HEK293 (cell line): Measurements from ENCODE around the gene FBXO36.
A peak's percentile ranks its signal among the peaks of the same experiment; 100 is the strongest.

Source experiments
- CTCF ChIA-PET: fragments of 350-600 bp; formaldehyde crosslinking; extraction: SDS; loops from one replicate; lab custom pipeline; 2021; ENCODE audit warnings: antibody characterized with exemption; lab: Yijun Ruan, JAX
- POLR2A ChIA-PET: fragments of 300-600 bp; formaldehyde crosslinking; extraction: SDS; loops from one replicate; lab custom pipeline; 2020; ENCODE audit warnings: antibody characterized with exemption, inconsistent platforms; lab: Yijun Ruan, JAX
- H3K27ac ChIP-seq: fragments of 200-500 bp; sonication (Bioruptor generic); 2 replicates; pipeline ENCODE4 v1.5.1; 2014; ENCODE audit warnings: low read depth, low read length, control low read depth, inconsistent platforms; ENCODE audit errors: extremely low read depth
- H3K36me3 ChIP-seq, 2 experiments: fragments of 200-500 bp in 1 of 2; sonication (Bioruptor generic) in 1 of 2; 1 replicate in 1 of 2; 2 replicates in 1 of 2; pipeline ENCODE4 v1.5.1; 2014 to 2017; ENCODE audit warnings: inconsistent platforms in 2 of 2, low read length in 2 of 2; ENCODE audit not compliant: control insufficient read depth in 2 of 2, insufficient read depth in 1 of 2
- H3K4me1 ChIP-seq: fragments of 200-500 bp; sonication (Bioruptor generic); 2 replicates; pipeline ENCODE4 v1.5.1; 2014; ENCODE audit warnings: mild to moderate bottlenecking, low read length, inconsistent platforms; ENCODE audit not compliant: control insufficient read depth, insufficient read depth
- H3K4me3 ChIP-seq: 2 replicates; pipeline ENCODE4 v1.5.1; 2011; ENCODE audit warnings: low read depth, mild to moderate bottlenecking, control low read depth, low read length, moderate library complexity
- H3K9me3 ChIP-seq: fragments of 200-500 bp; sonication (Bioruptor generic); 2 replicates; pipeline ENCODE4 v1.5.1; 2014; ENCODE audit warnings: low read depth, low read length, inconsistent platforms; ENCODE audit not compliant: control insufficient read depth, insufficient read depth
- BCL11B ChIP-seq: fragments of 450-650 bp; formaldehyde crosslinking; IDR thresholded peaks from 2 replicates; pipeline ENCODE4 v1.5.1; 2016; ENCODE audit warnings: low read depth, missing biosample characterization, missing genetic modification characterization
- EGR2 ChIP-seq: fragments of 450-650 bp; formaldehyde crosslinking; IDR thresholded peaks from 2 replicates; pipeline ENCODE4 v1.5.1; 2016; ENCODE audit warnings: low read depth, missing biosample characterization, missing genetic modification characterization
- ZBTB20 ChIP-seq: fragments of 450-650 bp; formaldehyde crosslinking; IDR thresholded peaks from 2 replicates; pipeline ENCODE4 v1.5.1; 2016; ENCODE audit warnings: missing biosample characterization, missing genetic modification characterization
- ZBTB21 ChIP-seq: fragments of 450-650 bp; formaldehyde crosslinking; IDR thresholded peaks from 2 replicates; pipeline ENCODE4 v1.5.1; 2017; ENCODE audit warnings: missing biosample characterization, missing genetic modification characterization
- ZEB2 ChIP-seq: fragments of 450-650 bp; formaldehyde crosslinking; IDR thresholded peaks from 2 replicates; pipeline ENCODE4 v1.5.1; 2016; ENCODE audit warnings: missing biosample characterization, missing genetic modification characterization
- ZFHX2 ChIP-seq: fragments of 450-650 bp; formaldehyde crosslinking; conservative IDR thresholded peaks from 2 replicates; pipeline ENCODE4 v1.5.1; 2016; ENCODE audit warnings: missing biosample characterization, missing genetic modification characterization
- ZNF146 ChIP-seq: fragments of 450-650 bp; formaldehyde crosslinking; IDR thresholded peaks from 2 replicates; pipeline ENCODE4 v1.5.1; 2016; ENCODE audit warnings: missing biosample characterization, missing genetic modification characterization
- ZNF174 ChIP-seq: fragments of 450-650 bp; formaldehyde crosslinking; IDR thresholded peaks from 2 replicates; pipeline ENCODE4 v1.5.0; 2017; ENCODE audit warnings: missing biosample characterization, mild to moderate bottlenecking, missing genetic modification characterization
- ZNF311 ChIP-seq: fragments of 450-650 bp; formaldehyde crosslinking; IDR thresholded peaks from 2 replicates; pipeline ENCODE4 v1.5.1; 2017; ENCODE audit warnings: missing biosample characterization, missing genetic modification characterization, borderline replicate concordance
- ZNF426 ChIP-seq: fragments of 450-650 bp; formaldehyde crosslinking; IDR thresholded peaks from 2 replicates; pipeline ENCODE4 v1.5.1; 2017; ENCODE audit warnings: missing biosample characterization, missing genetic modification characterization, mild to moderate bottlenecking, inconsistent platforms, moderate library complexity
- ZNF521 ChIP-seq: fragments of 450-650 bp; formaldehyde crosslinking; IDR thresholded peaks from 2 replicates; pipeline ENCODE4 v1.5.1; 2017; ENCODE audit warnings: missing biosample characterization, mild to moderate bottlenecking, missing genetic modification characterization
- ZNF776 ChIP-seq: fragments of 450-650 bp; formaldehyde crosslinking; IDR thresholded peaks from 2 replicates; pipeline ENCODE4 v1.5.0; 2017; ENCODE audit warnings: missing biosample characterization, missing genetic modification characterization, borderline replicate concordance
- ZNF843 ChIP-seq: fragments of 450-650 bp; formaldehyde crosslinking; IDR thresholded peaks from 2 replicates; pipeline ENCODE4 v1.5.1; 2016; ENCODE audit warnings: missing biosample characterization, missing genetic modification characterization
- TF ChIP-seq, protein P1 (sequence below): fragments of 450-650 bp; formaldehyde crosslinking; IDR thresholded peaks from 2 replicates; pipeline ENCODE4 v1.5.1; 2016; ENCODE audit warnings: missing biosample characterization, missing genetic modification characterization
- TF ChIP-seq, protein P2 (sequence below): fragments of 450-650 bp; formaldehyde crosslinking; IDR thresholded peaks from 2 replicates; pipeline ENCODE4 v1.5.1; 2016; ENCODE audit warnings: missing biosample characterization, missing genetic modification characterization

FBXO36 gene

DNA sequence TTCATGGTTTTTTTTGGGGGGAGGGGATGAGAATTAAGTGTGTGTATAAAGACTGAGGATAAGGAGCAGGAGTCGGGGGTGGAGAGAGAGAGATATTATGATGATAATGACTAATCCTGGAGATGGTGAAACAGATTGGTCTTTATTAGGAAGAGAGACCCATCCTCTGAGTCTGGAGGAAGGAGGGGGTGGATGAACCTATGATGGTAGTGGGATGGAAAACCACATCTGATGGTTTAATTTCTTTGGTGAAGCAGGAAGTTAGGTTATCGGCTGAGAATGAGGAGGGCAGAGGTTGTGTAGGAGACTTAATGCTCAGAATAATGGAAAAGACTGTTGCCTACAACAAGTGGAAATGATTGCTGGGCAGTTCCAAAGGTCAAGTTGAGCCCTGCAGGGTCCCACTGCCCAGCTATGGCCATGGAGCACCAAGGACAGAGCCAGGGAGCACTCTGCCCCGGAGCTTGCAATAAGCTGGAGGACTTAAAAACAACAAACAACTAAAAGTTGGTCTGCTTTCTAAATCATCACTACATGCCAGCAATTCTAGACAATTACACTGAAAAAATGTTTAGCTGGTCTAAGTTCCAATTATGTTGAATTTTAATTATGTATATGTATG, 138.5 kb downstream of the FBXO36 start:
- CTCF ChIA-PET, result interaction anchor here (0.6 to 0.7 kb wide), 2 partner anchors 234 to 549 kb away, joined by 3 to 5 read pairs; no protein-coding TSS in a partner anchor
- Histone ChIP-seq H3K9me3 (no peaks in the 10 kb centered on the region), H3K4me1 (no peaks in the 10 kb centered on the region), H3K36me3 (peaks cover 3 to 15% of the 10 kb centered on the region in 2 experiments; a peak in 2 of 3 replicates), H3K4me3 (no peak overlapping the region), H3K27ac (no peak overlapping the region)
- TF ChIP-seq ZNF174 (tag by site-specific recombination), result no peak
- no peak for TF ChIP-seq ZNF146 (tag by site-specific recombination)
- TF ChIP-seq ZNF776 (tag by site-specific recombination), result no peak
- TF ChIP-seq BCL11B, result no peak
- TF ChIP-seq ZNF311, result no peak
- TF ChIP-seq, protein P1, sequence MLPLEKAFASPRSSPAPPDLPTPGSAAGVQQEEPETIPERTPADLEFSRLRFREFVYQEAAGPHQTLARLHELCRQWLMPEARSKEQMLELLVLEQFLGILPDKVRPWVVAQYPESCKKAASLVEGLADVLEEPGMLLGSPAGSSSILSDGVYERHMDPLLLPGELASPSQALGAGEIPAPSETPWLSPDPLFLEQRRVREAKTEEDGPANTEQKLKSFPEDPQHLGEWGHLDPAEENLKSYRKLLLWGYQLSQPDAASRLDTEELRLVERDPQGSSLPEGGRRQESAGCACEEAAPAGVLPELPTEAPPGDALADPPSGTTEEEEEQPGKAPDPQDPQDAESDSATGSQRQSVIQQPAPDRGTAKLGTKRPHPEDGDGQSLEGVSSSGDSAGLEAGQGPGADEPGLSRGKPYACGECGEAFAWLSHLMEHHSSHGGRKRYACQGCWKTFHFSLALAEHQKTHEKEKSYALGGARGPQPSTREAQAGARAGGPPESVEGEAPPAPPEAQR, result no peak
- no peak for TF ChIP-seq ZNF521 (tag by site-specific recombination)
- TF ChIP-seq ZEB2 (tag by site-specific recombination), result no peak
- TF ChIP-seq ZBTB20 (tag by site-specific recombination), result no peak
- TF ChIP-seq ZNF843 (tag by site-specific recombination), result no peak
- peak; percentile 17; the same call in 1 of the 2 replicates for TF ChIP-seq ZFHX2
- no peak for TF ChIP-seq ZBTB21 (tag by site-specific recombination)
- TF ChIP-seq, protein P2, sequence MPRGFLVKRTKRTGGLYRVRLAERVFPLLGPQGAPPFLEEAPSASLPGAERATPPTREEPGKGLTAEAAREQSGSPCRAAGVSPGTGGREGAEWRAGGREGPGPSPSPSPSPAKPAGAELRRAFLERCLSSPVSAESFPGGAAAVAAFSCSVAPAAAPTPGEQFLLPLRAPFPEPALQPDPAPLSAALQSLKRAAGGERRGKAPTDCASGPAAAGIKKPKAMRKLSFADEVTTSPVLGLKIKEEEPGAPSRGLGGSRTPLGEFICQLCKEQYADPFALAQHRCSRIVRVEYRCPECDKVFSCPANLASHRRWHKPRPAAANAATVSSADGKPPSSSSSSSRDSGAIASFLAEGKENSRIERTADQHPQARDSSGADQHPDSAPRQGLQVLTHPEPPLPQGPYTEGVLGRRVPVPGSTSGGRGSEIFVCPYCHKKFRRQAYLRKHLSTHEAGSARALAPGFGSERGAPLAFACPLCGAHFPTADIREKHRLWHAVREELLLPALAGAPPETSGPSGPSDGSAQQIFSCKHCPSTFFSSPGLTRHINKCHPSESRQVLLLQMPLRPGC (tag by site-specific recombination), result no peak
- TF ChIP-seq EGR2 (tag by site-specific recombination), result peak; percentile 57
- no peak for TF ChIP-seq ZNF426
- POLR2A ChIA-PET, result no interaction called here
